ENCODE data around the gene CCSER1. TPM values are rescaled to one million over a fixed set of nuclear protein-coding genes. Genes with fewer than 3 reads are reported as not detected.

Gene CCSER1
- total and polyA plus RNA-seq, 2 experiments from 2014 or later = 2.9 to 3.4 TPM

DNA sequence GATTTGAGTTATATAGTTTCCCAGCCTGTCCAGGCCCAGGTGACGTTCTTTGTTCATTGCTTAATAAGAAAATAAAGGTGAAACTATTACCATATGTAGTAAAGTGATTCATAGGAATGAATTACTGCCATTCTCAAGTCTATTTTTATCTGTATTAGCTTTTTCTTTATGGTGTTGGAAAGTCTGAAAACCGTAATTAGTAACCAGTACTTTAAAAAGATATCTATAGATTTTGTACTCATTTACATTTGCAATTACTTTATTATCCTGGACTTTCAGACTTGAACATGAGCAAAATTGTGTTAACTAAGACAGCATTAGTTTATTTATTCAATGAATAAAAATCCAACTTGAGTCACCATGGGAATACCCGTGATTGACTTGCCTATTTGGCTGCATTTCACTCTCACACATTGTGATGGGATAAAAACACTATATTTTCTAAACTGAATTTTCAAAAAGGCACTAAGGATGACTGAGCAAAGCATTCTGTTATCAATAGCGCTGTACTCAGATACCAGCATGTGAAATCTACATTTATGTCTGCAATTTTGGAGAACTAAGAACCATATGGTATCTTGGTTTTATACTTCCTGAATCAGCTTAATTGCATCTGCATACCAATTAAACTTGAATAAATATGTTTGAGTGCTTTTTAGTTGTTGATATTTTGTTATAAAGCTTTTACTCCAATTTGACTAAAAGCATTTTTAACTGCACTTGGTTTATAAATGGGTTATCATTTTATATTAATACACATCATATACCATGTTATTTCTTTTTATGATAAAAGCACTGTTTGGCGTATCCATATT is 154.6 kb downstream of the CCSER1 start:
- Histone ChIP-seq H3K4me3 (no peak overlapping the region), H3K27me3 (ENCODE audit: insufficient read depth) (no peaks in the 10 kb centered on the region), H4K20me1 (replicated peaks; ENCODE audit: insufficient read depth) (no peaks in the 10 kb centered on the region), H2AFZ (no peak overlapping the region), H3K36me3 (ENCODE audit: insufficient read depth) (no peaks in the 10 kb centered on the region), H3K9me2 (ENCODE audit: insufficient read depth) (no peaks in the 10 kb centered on the region), H3K27ac (ENCODE audit: low read depth) (no peak overlapping the region), H3K4me2 (no peak overlapping the region), H3F3A (replicated peaks; ENCODE audit: low read depth) (no peaks in the 10 kb centered on the region), H3K79me2 (replicated peaks; ENCODE audit: insufficient read depth) (no peaks in the 10 kb centered on the region), H3K4me1 (ENCODE audit: insufficient read depth) (peaks cover 5% of the 10 kb centered on the region; the same call in 1 of the 2 replicates)
- H3K27me3 Mint-ChIP-seq (ENCODE audit: insufficient read depth, low read depth, poor library complexity) = peaks cover 2% of the 10 kb centered on the region
- H3K36me3 Mint-ChIP-seq (ENCODE audit: low read depth) = no peaks in the 10 kb centered on the region
- no peak for DNase-seq (ENCODE audit: low spot score)
- no peak overlapping the region for H3K27ac Mint-ChIP-seq
- H3K9me3 Mint-ChIP-seq = no peaks in the 10 kb centered on the region
- no peak overlapping the region for H3K4me3 Mint-ChIP-seq
- peaks cover 11% of the 10 kb centered on the region; the same call in 2 of the 3 replicates for H3K4me1 Mint-ChIP-seq
- no peak for ATAC-seq
- no peak for TF ChIP-seq ZNF462 (CRISPR knock-in tag; IDR thresholded peaks at IDR 0.05)
- no peak for TF ChIP-seq STAT1 (IDR thresholded peaks at IDR 0.05; ENCODE audit: unreplicated experiment)
- no peak for TF ChIP-seq EZH2 (IDR thresholded peaks at IDR 0.05; ENCODE audit: low read depth, unreplicated experiment)
- TF ChIP-seq CREB1 (CRISPR knock-in tag; IDR thresholded peaks at IDR 0.05; ENCODE audit: low read depth) = no peak
- TF ChIP-seq JUNB (IDR thresholded peaks at IDR 0.05; ENCODE audit: unreplicated experiment) = no peak

DNA sequence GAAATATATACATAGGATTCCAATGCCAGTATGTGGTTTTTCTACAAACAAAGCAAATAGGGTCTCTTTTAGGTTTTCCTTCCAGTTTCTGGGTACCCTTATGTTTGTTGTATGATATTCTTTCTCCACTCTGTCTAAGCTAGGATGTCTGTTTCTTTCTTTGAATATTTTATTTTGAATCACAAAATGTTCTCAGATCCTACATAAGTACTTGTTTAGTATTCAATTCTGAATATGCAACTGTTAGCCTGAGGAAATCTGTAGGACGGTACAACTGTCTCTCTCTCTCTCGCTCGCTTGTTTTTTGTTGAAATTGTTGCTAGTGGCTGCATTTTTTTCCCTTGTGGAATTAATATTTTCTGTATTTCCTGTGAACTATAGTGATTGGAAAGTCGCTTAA is 163.2 kb downstream of the CCSER1 start:
- Mint-ChIP-seq H3K9me3 (no peaks in the 10 kb centered on the region), H3K4me1 (peaks cover 4% of the 10 kb centered on the region; the same call in 1 of the 3 replicates), H3K27ac (no peak overlapping the region), H3K27me3 (ENCODE audit: insufficient read depth, low read depth, poor library complexity) (no peaks in the 10 kb centered on the region), H3K4me3 (no peak overlapping the region), H3K36me3 (ENCODE audit: low read depth) (no peaks in the 10 kb centered on the region)
- Histone ChIP-seq H2AFZ (no peak overlapping the region), H3K79me2 (replicated peaks; ENCODE audit: insufficient read depth) (no peaks in the 10 kb centered on the region), H3F3A (replicated peaks; ENCODE audit: low read depth) (no peaks in the 10 kb centered on the region), H3K27ac (ENCODE audit: low read depth) (no peak overlapping the region), H3K4me3 (no peak overlapping the region), H3K9me2 (ENCODE audit: insufficient read depth) (no peaks in the 10 kb centered on the region), H3K27me3 (ENCODE audit: insufficient read depth) (no peaks in the 10 kb centered on the region), H3K36me3 (ENCODE audit: insufficient read depth) (no peaks in the 10 kb centered on the region), H4K20me1 (replicated peaks; ENCODE audit: insufficient read depth) (no peaks in the 10 kb centered on the region), H3K4me2 (no peak overlapping the region), H3K4me1 (ENCODE audit: insufficient read depth) (no peaks in the 10 kb centered on the region)
- DNase-seq (ENCODE audit: low spot score) (no peak), ATAC-seq (no peak)
- TF ChIP-seq ZNF462 (CRISPR knock-in tag; IDR thresholded peaks at IDR 0.05) (no peak), EZH2 (IDR thresholded peaks at IDR 0.05; ENCODE audit: low read depth, unreplicated experiment) (no peak)
